HG03558 (cell line): ENCODE results near the gene TMC2.
"Not testable (repeated sequence)": the region's sequence is repeated elsewhere in the genome, so short reads cannot be mapped to it uniquely, and the experiment has no call there.

Experiments used
- ATAC-seq: cut with Tn5 transposase; IDR thresholded peaks from one replicate; pipeline ENCODE4 v1.9.1; 2021; ENCODE audit warnings: moderate number of reproducible peaks; ENCODE audit not compliant: unreplicated experiment; ENCODE audit errors: extremely low read depth

TMC2 gene

DNA sequence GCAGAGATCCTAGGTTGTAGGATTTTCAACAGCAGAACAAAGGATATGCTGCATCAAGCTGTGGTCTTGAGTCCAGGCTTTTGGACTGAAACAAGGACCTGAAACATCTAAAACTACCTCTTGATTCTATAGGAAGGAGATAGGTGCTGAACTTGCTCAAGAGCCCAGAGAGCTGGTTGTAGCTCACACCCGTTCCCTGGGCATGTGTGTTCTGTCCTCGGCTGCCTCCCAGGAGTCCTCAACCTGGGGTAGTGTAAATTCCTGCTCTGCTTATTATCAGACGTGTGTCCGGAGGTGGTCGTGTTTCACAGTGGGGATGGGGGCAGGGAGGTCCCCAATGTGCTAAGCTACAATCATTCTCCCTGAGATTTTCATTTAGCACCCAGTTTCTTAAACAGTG lies 120.9 kb downstream of the TMC2 start:
- ATAC-seq = no peak

GRCh38 chr20:2657674-2658073 lies 121.3 kb downstream of the TMC2 start:
- no peak for ATAC-seq

DNA sequence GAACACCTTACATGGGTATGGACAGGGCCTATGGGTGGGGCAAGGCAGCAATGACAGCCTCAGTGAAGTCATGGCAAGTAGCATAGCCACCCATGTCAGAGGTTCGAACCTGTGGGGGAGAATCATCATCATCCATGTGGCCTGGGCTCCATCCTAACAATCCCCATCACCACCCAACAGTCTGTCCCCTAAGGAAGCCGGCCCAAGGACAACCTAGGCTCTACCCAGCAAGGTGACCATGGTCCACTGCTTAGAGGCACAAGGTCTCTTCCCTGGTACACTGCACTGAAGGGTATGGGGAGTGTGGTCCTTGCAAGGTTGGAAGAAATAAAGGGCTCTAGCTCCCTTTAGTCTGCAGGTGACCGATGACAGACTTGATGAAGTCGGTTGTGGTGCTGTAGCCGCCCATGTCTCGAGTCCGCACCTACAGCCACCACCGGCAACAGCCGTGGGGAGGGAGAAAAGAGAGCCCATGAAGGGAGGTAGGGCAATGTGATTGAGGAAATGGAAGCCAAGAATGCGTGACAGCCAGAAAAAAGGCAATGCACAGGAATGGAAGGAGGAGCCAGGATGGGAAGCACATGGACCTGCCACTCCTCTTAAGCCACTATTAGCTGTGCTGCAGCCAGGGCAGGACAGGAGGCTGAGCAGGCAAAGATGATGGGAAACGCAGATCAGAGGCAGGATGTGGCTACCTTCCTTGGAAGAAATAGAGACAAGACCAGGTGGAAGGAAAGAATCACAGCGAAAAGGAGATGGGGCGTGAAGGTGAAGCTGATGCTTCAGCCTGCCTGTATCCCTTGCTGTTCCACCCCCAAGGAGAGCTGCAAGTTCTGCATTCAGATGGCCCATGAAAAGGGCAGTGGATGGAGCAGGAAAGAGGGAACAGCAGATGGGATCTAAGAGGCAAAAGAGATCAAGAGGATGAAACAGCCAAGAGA lies 122.3 kb downstream of the TMC2 start:
- no peak for ATAC-seq

DNA sequence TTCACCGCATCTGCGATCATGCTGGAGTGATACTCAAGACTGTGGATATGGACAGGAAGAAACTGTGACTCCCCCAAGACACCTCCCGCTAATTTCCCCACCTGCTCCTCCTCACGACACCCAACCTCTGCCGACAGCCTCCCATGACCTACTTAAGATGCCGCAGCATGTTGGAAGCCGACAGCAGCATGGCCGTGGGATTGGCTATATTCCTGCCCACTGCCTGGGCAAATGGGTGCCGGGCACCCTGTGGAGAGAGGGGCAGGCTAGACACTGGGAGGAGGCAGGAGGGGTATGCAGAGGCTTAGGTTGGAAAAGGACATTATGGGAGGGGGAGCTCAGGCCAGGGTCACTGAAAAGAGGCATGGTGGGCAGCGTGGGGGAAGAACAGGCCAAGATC lies 123.2 kb downstream of the TMC2 start:
- no peak for ATAC-seq

GRCh38 chr20:2663364-2663886 lies 127.1 kb downstream of the TMC2 start:
- ATAC-seq = no peak

DNA sequence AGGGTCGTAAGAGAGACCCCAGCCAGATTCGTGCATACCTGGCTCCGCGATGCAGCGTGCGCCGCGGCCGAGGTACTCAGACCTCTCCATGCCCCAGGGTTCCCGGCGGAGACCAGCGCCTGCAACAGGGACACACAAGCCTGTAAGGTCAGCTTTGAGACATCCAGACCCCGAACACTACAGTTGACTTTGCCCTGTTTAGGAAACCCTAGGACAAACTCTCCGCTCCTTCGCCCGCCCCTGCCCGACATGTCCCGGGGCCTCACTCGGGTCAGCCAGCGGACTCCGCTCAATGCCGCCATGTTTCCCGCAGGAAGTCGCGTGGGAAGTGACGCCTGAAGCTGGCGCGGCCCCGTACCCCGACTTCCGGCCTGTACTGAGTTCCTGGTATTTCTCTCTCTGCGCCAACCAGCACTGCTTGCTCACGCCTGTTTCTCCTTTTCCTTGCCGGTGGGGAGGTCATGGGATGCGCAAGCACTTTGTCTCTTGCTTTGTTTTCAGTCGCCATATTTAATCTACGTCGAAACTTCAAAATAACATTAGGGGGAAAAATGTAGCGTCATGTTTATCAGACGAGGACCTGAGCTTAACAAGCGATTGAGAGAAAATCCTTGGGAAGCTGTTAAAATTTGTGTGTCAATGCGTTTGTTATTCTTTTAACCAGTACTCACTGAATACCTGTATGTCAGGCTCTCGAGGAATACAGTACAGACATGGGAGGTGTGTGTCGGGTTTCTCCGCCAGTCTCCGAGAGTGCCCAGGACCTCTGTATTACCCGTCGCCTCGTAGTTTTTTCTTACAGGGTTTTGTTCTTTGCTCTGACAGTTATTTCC lies 127.7 kb downstream of the TMC2 start, which contains the start of gene IDH3B:
Gene IDH3B, minus strand, starts transcription at position 330 of the 833 bp plus-strand sequence. Its CDS starts 28 bp downstream, at position 302.
- ATAC-seq = no peak

GRCh38 chr20:2671977-2672376 lies 135.6 kb downstream of the TMC2 start:
- ATAC-seq = no peak

DNA sequence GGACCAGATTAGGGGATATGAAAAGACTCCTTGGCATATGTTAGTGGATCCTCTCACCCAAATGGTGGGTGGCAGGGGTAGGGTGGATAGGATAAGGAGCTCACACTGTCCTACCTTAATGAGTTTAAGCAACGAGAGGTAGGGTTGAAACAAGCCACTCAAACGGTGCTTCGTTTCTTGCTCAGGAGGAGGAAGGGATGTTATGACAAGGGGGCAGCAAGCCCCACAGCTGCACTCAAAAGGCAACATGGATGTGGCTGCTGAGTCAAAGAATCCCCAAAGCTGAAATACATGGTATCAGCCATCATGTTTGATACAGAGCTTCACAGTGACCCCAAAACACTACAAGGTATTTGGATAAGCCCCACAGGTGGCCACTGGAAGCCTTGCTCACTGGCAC lies 136.1 kb downstream of the TMC2 start:
- no peak for ATAC-seq

DNA sequence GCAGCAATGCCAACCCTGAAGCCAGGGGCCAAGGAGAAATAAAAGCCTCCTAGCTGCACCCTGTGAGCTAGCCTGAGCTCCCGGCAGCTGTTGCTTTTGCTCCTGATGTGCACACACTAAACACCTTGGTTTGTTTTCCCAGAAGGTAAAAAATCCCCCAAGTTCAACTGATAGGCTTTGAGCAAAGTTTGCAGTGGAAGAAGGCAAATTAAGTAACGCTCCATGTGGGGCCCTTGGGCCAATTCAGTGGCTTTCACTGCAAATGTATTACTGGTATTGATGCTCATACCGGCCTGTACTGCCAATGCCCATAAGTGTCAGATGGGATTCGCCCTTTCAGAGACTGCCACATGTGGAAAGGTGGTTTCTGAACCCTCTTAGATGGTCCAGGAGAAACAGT lies 137.1 kb downstream of the TMC2 start:
- ATAC-seq = no peak

GRCh38 chr20:2680046-2680445 lies 143.7 kb downstream of the TMC2 start:
- no peak for ATAC-seq

DNA sequence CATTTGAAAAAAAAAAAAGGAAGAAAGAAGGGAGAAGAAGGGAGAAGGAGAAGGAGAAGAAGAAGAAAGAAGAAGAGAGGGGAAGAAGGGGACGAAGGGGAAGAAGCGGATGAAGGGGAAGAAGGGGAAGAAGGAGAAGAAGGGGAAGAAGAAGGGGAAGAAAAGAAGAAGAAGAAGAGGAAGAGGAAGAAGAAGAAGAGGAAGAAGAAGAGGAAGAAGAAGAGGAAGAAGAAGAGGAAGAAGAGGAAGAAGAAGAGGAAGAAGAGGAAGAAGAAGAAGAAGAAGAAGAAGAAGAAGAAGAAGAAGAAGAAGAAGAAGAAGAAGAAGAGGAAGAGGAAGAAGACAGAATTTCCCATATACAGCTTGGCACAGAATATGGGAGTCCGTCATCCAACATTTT lies 145.7 kb downstream of the TMC2 start:
- ATAC-seq = not testable (repeated sequence)

GRCh38 chr20:2684817-2685216 lies 148.4 kb downstream of the TMC2 start:
- ATAC-seq = not testable (repeated sequence)

DNA sequence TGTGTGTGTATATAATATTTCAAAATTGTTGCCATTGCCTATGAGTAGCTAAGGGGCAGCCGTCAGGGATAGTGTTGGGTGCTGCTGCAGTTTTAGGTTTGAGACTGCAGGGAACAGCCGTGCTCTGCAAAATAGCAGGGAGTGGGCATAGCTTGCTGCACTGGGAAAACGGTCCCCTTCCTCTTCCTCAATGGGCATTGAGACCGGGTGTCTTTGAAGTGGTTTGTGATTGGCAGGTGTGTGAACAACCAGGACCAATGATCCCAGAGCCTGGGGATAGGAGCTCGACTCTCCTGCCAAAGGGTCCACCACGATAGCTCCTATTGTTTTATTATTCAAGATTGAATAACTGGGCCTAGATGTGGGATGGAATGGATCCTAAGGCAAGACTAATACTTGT lies 151.1 kb downstream of the TMC2 start:
- ATAC-seq = no peak

GRCh38 chr20:2688041-2688591 lies 151.7 kb downstream of the TMC2 start:
- no peak for ATAC-seq

- ATAC-seq = no peak
Observed at GRCh38 chr20:2690213-2690612, 153.8 kb downstream of the TMC2 start.

- ATAC-seq = no peak
Observed at GRCh38 chr20:2690718-2691117, 154.3 kb downstream of the TMC2 start.

DNA sequence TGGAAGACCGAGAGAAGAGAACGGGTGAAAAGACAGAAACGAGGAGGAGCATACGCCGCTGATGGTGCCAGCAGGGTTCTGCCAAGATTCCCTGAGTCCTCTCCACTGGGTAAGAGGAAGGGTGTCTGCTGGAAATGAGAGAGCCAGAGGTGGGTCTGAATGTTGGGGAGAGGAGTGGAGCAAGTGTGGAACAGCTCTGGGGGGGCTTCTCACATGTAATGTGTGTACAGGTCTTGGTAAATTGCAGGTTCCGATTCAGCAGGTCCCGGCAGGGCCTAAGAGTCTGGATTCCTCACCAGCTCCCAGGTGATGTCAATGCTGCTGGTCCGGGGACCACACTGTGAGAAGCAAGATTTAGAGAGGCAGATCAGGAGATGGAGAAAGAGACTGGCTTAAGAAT lies 154.8 kb downstream of the TMC2 start:
- ATAC-seq = no peak
